K562 (cell line): ENCODE measurements around the gene EFHD2. TPM values are rescaled to one million over a fixed set of nuclear protein-coding genes. Genes with fewer than 3 reads are reported as not detected.
A peak's percentile ranks its signal among the peaks of the same experiment; 100 is the strongest.

Experiments used
- ATAC-seq: fragments of 200-7000 bp; cut with Tn5 transposase; 3 replicates; pipeline ENCODE4 v1.9.1; 2020; ENCODE audit warnings: moderate library complexity
- BruUV-seq: library from RNA; stranded (reverse); fragments of 400-500 nt; replicated peaks from 2 replicates; lab custom pipeline; 2021; lab: Mats Ljungman, UMichigan
- CTCF ChIA-PET: fragments of 300-600 bp; formaldehyde crosslinking; extraction: SDS; loops from one replicate; lab custom pipeline; 2021; ENCODE audit warnings: low intra/inter-chr PET ratio; lab: Yijun Ruan, JAX
- POLR2A ChIA-PET: fragments of 300-600, 350-650 bp; sonication (Branson Sonifier 250); formaldehyde crosslinking; extraction: SDS; loops from one replicate; lab custom pipeline; 2021; ENCODE audit warnings: antibody characterized with exemption, inconsistent platforms; lab: Yijun Ruan, JAX
- DNase-seq, 4 experiments: peaks; one replicate each; pipeline versions ENCODE4 v3.0.0 to v3.0.0-alpha.2; 2011 to 2018; ENCODE audit warnings: low spot score in 3 of 4, mixed read lengths in 3 of 4; ENCODE audit errors: extremely low read depth in 1 of 4
- FAIRE-seq: peaks from 2 replicates; lab custom pipeline; 2011; peaks lifted over from hg19 to GRCh38; lab: Jason Lieb, UNC
- H2AFZ ChIP-seq: 2 replicates; pipeline ENCODE4 v1.6.0; 2011; ENCODE audit warnings: low read depth, low read length, control low read depth, inconsistent platforms
- H3K27ac ChIP-seq: fragments of 200-600 bp; 3 replicates; pipeline ENCODE4 v1.8.0; 2011; ENCODE audit warnings: low read depth, mild to moderate bottlenecking, control low read depth, inconsistent platforms, low read length, moderate library complexity, mixed read lengths; ENCODE audit errors: extremely low read depth
- H3K27me3 ChIP-seq, 2 experiments: fragments of 300-600 bp in 1 of 2; 2 replicates in 1 of 2; 3 replicates in 1 of 2; pipeline versions ENCODE4 v1.6.0 to v1.8.0; 2011; ENCODE audit warnings: inconsistent platforms in 2 of 2, low read length in 2 of 2, mild to moderate bottlenecking in 1 of 2, mixed read lengths in 1 of 2, moderate library complexity in 1 of 2; ENCODE audit not compliant: control insufficient read depth in 2 of 2, insufficient read depth in 2 of 2
- H3K36me3 ChIP-seq: fragments of 300-600 bp; 3 replicates; pipeline ENCODE4 v1.8.0; 2011; ENCODE audit warnings: mild to moderate bottlenecking, low read length, inconsistent platforms; ENCODE audit not compliant: control insufficient read depth, insufficient read depth
- H3K4me1 ChIP-seq, 2 experiments: fragments of 200-600 bp in 1 of 2; replicated peaks in 1 of 2; 2 replicates in 1 of 2; 3 replicates in 1 of 2; pipeline versions ENCODE4 v1.5.1 to v1.8.0; 2011; ENCODE audit warnings: inconsistent platforms in 2 of 2, low read length in 2 of 2, mild to moderate bottlenecking in 1 of 2, mixed read lengths in 1 of 2, moderate library complexity in 1 of 2; ENCODE audit not compliant: control insufficient read depth in 2 of 2, insufficient read depth in 2 of 2
- H3K4me2 ChIP-seq: 2 replicates; pipeline ENCODE4 v1.6.1; 2011; ENCODE audit warnings: low read length, control low read depth, inconsistent platforms, mixed read lengths; ENCODE audit not compliant: insufficient read depth
- H3K4me3 ChIP-seq: fragments of 200-600 bp; sonication (generic), shearing (Covaris generic); 2 replicates; pipeline ENCODE4 v1.5.1; 2016; ENCODE audit warnings: control low read depth, inconsistent platforms
- H3K79me2 ChIP-seq: fragments of 200-600 bp; 3 replicates; pipeline ENCODE4 v1.8.0; 2011; ENCODE audit warnings: low read length, inconsistent platforms; ENCODE audit not compliant: control insufficient read depth, insufficient read depth
- H3K9ac ChIP-seq, 2 experiments: 2 replicates each; pipeline versions ENCODE4 v1.6.0 to v1.6.1; 2011; ENCODE audit warnings: low read depth in 2 of 2, low read length in 2 of 2, control low read depth in 1 of 2, inconsistent platforms in 1 of 2, mild to moderate bottlenecking in 1 of 2, mixed read lengths in 1 of 2; ENCODE audit not compliant: insufficient read depth in 1 of 2
- H3K9me1 ChIP-seq: one replicate; pipeline ENCODE4 v1.6.0; 2011; ENCODE audit warnings: inconsistent platforms, mild to moderate bottlenecking, low read length, moderate library complexity; ENCODE audit not compliant: control insufficient read depth, insufficient read depth
- H3K9me3 ChIP-seq: replicated peaks from 2 replicates; pipeline ENCODE4 v1.5.1; 2011; ENCODE audit warnings: low read depth, low read length, inconsistent platforms; ENCODE audit not compliant: control insufficient read depth, insufficient read depth
- H4K20me1 ChIP-seq: replicated peaks from 2 replicates; pipeline ENCODE4 v1.6.1; 2011; ENCODE audit warnings: low read length, inconsistent platforms, mixed read lengths; ENCODE audit not compliant: control insufficient read depth, insufficient read depth
- ATF1 ChIP-seq, 2 experiments: fragments of 450-650 bp in 1 of 2; IDR thresholded peaks; 2 replicates each; pipeline ENCODE4 v1.6.1; 2016; ENCODE audit warnings: missing compliant biosample characterization in 1 of 2, missing genetic modification characterization in 1 of 2
- FOXJ2 ChIP-seq: fragments of 200-800 bp; sonication (Bioruptor generic); IDR thresholded peaks from 2 replicates; pipeline ENCODE4 v1.6.1; 2016; ENCODE audit warnings: missing genetic modification characterization, missing compliant biosample characterization
- NFE2 ChIP-seq: IDR thresholded peaks from 2 replicates; pipeline ENCODE4 v1.6.1; 2014; ENCODE audit warnings: antibody characterized with exemption, low read depth
- NRF1 ChIP-seq, 2 experiments: fragments of 450-650 bp; IDR thresholded peaks in 1 of 2; conservative IDR thresholded peaks in 1 of 2; 2 replicates each; pipeline ENCODE4 v1.6.1; 2014; ENCODE audit warnings: mild to moderate bottlenecking in 2 of 2
- RBM17 ChIP-seq: fragments of 200-400 bp; formaldehyde crosslinking; IDR thresholded peaks from 2 replicates; pipeline ENCODE4 v1.6.1; 2017; ENCODE audit warnings: low read depth, mild to moderate bottlenecking, low read length, borderline replicate concordance
- ZFP36 ChIP-seq: fragments of 150-350 bp; IDR thresholded peaks from 2 replicates; pipeline ENCODE4 v1.6.1; 2018; ENCODE audit warnings: low read length, low read depth; ENCODE audit not compliant: partially characterized antibody
- ZFX ChIP-seq: sonication (generic); formaldehyde crosslinking; IDR thresholded peaks from 2 replicates; pipeline ENCODE4 v1.8.0; 2022; ENCODE audit warnings: mild to moderate bottlenecking, missing genetic modification reagents, moderate library complexity
- WGBS: fragments of 100-300 bp; shearing (Covaris generic); methylation state at CpG from one replicate; pipeline ENCODE4 v1.1.6; 2016; ENCODE audit warnings: low coverage, mixed read lengths; ENCODE audit not compliant: insufficient coverage; ENCODE audit errors: missing lambda C conversion rate; 5-methylcytosine and 5-hydroxymethylcytosine counted together
- in situ Hi-C: fragments of 300-500 bp; cut with MboI; formaldehyde crosslinking; loops from 4 replicates; pipeline ENCODE4 v1.15.0; 2018; ENCODE audit warnings: inconsistent platforms, mixed read lengths
- intact Hi-C: fragments of 100-400 bp; cut with micrococcal nuclease; formaldehyde crosslinking; loops from 2 replicates; pipeline ENCODE4 v1.14.2; 2022
- polyA plus RNA-seq, 8 experiments: library from polyadenylated mRNA; depleted of rRNA in 4 of 8; stranded (reverse) in 5 of 8; unstranded in 3 of 8; fragments of >200 nt; fragmentation: Nextera tagmentation in 2 of 8; fragmentation: Illumina TruSeq in 1 of 8; extraction: Ambion mirVana in 2 of 8; extraction: Trizol in 1 of 8; gene quantifications; 2 replicates each; pipeline versions ENCODE4 v1.2.1 to v1.2.3, GENCODE V29; 2011 to 2014; ENCODE audit warnings: inconsistent platforms in 1 of 8, missing spikeins in 1 of 8
- total RNA-seq, 7 experiments: library from RNA; depleted of rRNA in 6 of 7; stranded (reverse); fragments of >200 nt in 6 of 7; fragmentation: Illumina TruSeq in 2 of 7; extraction: Trizol in 2 of 7; gene quantifications; 2 replicates each; pipeline versions ENCODE4 v1.2.1 to v1.2.3, GENCODE V29; 2011 to 2021; ENCODE audit warnings: low replicate concordance in 1 of 7
- TF ChIP-seq, protein P1 (sequence below): IDR thresholded peaks from 2 replicates; pipeline ENCODE4 v1.6.1; 2016; ENCODE audit warnings: missing genetic modification characterization, missing compliant biosample characterization
- TF ChIP-seq, protein P2 (sequence below), 2 experiments: fragments of 450-650 bp; IDR thresholded peaks; 2 replicates each; pipeline ENCODE4 v1.6.1; 2016; ENCODE audit warnings: mild to moderate bottlenecking in 2 of 2, borderline replicate concordance in 1 of 2, low read depth in 1 of 2, moderate library complexity in 1 of 2

The EFHD2 gene
- total and polyA plus RNA-seq, 9 of the 15 experiments (the other 6 are each of a cell fraction or from before 2014, with no cell fraction given) = 1.7 to 73.5 (median 25.2) TPM

DNA sequence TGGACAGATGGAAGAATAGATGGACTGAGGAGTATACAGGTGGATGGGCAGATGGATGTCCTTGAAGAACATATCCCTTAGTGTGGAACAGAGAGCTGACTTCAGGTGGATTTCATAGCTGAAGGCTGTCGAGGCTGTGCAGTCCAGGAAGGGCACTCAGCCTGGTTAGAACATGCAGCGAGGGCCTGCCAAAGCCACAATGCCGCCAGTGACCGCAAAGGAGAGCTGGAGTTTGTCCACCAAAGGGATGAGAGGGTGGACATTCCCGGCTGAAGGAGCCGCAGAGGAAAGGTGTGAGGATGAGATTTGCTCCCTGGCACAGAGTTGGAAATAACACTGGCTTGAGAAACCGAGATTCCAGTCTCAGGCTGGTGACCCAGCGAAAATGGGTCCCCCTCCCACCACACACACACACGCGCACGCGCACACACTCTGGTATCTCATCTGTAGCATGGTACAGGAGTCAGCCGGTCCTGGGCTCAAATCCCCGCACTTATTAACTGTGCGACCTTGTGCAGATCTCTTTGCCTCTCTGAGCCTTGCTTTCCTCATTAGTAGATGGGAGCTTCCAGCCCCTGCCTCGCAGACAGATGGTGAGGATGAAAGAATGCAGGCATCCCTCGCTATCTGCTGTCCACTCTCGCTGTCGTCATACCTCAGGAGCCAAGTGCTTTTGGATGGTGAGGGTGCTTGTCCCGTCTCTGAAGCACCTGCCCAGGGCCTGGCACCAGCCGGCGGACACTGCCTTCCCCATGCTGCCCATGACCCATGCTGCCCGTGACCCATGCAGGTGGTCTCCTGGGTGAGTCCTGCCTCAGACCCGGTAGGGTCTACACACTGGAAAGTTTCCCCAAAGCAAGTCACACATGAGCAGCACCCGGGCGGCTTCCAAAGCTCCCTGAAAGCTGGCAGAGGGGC is 26.8 kb upstream of the EFHD2 start:
- peaks cover 3% of the 10 kb centered on the region for H4K20me1 ChIP-seq
- BruUV-seq = no TSS peak
- intact Hi-C loops (no loop called here), in situ Hi-C loops (no loop called here)
- H3K9me1 ChIP-seq = no peaks in the 10 kb centered on the region
- H3K36me3 ChIP-seq = no peaks in the 10 kb centered on the region
- WGBS = 13% methylated on average over 26 of the region's 26 CpGs
- DNase-seq = no peak
- H3K27me3 ChIP-seq = peaks cover 64 to 88% of the 10 kb centered on the region in 2 experiments
- no peak overlapping the region for H3K4me2 ChIP-seq
- no peak overlapping the region for H2AFZ ChIP-seq
- H3K4me3 ChIP-seq = no peak overlapping the region
- POLR2A ChIA-PET = interaction anchor here (0.6 to 1.2 kb wide), 4 partner anchors 12 to 152 kb away, joined by 3 to 6 read pairs (median 3); no protein-coding TSS in a partner anchor
- H3K4me1 ChIP-seq = peaks cover 0 to 11% of the 10 kb centered on the region in 2 experiments; a peak in 3 of 5 replicates
- CTCF ChIA-PET = no interaction called here
- no peak overlapping the region for H3K27ac ChIP-seq
- FAIRE-seq = no peak
- peak; percentile 30; the same call in 2 of the 3 replicates for ATAC-seq
- H3K79me2 ChIP-seq = no peaks in the 10 kb centered on the region
- H3K9me3 ChIP-seq = no peaks in the 10 kb centered on the region
- no peak overlapping the region for H3K9ac ChIP-seq
- TF ChIP-seq, protein P1, sequence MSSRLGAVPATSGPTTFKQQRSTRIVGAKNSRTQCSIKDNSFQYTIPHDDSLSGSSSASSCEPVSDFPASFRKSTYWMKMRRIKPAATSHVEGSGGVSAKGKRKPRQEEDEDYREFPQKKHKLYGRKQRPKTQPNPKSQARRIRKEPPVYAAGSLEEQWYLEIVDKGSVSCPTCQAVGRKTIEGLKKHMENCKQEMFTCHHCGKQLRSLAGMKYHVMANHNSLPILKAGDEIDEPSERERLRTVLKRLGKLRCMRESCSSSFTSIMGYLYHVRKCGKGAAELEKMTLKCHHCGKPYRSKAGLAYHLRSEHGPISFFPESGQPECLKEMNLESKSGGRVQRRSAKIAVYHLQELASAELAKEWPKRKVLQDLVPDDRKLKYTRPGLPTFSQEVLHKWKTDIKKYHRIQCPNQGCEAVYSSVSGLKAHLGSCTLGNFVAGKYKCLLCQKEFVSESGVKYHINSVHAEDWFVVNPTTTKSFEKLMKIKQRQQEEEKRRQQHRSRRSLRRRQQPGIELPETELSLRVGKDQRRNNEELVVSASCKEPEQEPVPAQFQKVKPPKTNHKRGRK (tag) = no peak
- 0 out of 2 replicates have a peak, but pooled peaks have one; percentile 5 for TF ChIP-seq NFE2
- TF ChIP-seq RBM17 = no peak
- TF ChIP-seq FOXJ2 (tag) = no peak
- TF ChIP-seq, protein P2, sequence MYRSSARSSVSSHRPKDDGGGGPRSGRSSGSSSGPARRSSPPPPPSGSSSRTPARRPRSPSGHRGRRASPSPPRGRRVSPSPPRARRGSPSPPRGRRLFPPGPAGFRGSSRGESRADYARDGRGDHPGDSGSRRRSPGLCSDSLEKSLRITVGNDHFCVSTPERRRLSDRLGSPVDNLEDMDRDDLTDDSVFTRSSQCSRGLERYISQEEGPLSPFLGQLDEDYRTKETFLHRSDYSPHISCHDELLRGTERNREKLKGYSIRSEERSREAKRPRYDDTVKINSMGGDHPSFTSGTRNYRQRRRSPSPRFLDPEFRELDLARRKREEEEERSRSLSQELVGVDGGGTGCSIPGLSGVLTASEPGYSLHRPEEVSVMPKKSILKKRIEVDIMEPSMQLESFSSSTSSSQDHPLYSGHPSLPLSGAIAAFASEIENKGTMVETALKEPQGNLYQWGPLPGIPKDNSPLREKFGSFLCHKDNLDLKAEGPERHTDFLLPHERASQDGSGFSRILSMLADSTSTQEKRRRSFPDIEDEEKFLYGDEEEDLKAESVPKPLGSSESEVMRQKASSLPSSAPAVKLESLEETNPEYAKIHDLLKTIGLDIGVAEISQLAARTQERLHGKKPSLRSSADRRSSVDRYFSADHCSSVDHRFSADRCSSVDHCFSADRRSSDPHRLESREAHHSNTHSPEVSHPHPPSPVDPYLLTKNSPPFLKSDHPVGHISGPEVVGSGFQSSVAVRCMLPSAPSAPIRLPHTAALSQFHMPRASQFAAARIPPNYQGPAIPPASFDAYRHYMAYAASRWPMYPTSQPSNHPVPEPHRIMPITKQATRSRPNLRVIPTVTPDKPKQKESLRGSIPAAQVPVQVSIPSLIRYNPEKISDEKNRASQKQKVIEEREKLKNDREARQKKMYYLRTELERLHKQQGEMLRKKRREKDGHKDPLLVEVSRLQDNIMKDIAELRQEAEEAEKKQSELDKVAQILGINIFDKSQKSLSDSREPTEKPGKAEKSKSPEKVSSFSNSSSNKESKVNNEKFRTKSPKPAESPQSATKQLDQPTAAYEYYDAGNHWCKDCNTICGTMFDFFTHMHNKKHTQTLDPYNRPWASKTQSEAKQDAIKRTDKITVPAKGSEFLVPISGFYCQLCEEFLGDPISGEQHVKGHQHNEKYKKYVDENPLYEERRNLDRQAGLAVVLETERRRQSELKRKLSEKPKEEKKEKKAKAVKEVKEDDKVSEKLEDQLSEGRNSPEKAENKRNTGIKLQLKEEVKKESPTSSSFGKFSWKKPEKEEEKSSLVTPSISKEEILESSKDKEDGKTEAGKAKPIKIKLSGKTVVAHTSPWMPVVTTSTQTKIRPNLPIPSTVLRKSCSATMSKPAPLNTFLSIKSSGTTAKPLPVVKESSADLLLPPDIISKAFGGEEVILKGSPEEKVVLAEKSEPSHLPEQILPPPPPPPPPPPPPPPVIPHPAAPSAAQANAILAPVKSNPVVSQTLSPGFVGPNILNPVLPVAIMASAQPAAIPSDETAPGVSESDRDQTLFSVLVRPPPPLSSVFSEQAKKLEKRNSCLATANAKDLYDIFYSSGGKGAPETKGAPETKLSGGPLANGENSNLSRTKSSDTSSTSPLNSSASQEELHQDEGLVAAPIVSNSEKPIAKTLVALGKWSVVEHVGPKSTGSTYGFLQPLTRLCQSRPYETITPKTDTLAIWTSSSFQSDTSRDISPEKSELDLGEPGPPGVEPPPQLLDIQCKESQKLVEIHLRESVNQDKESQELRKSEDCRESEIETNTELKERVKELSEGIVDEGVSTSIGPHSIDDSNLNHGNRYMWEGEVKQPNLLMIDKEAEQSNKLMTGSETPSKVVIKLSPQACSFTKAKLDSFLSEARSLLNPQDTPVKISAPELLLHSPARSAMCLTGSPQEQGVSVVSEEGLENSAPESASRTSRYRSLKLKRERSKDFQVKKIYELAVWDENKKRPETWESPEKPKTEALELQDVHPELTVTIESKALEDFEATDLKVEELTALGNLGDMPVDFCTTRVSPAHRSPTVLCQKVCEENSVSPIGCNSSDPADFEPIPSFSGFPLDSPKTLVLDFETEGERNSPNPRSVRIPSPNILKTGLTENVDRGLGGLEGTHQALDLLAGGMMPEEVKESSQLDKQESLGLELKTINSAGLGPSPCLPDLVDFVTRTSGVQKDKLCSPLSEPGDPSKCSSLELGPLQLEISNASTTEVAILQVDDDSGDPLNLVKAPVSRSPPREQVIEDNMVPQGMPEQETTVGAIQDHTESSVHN (IDR thresholded peaks at IDR 0.05; ENCODE audit: borderline replicate concordance in 1 of 2, low read depth in 1 of 2) = no peak
- peak; percentile 75 to 80 for TF ChIP-seq NRF1 (conservative IDR thresholded peaks at IDR 0.05 in 1 of 2, IDR thresholded peaks at IDR 0.05 in 1 of 2)
- no peak for TF ChIP-seq ZFX
- no peak for TF ChIP-seq ZFP36
- no peak for TF ChIP-seq ATF1 (CRISPR knock-in tag; IDR thresholded peaks at IDR 0.05)
- peak; percentile 11; the same call in 1 of the 2 replicates for TF ChIP-seq ATF1 (tag; IDR thresholded peaks at IDR 0.05)
